Karpas-422 (cell line): ENCODE measurements around the gene RARA. TPM values are rescaled to one million over a fixed set of nuclear protein-coding genes. Genes with fewer than 3 reads are reported as not detected.

Experiments
- DNase-seq: peaks from one replicate; pipeline ENCODE4 v3.0.0-alpha.2; 2015
- H2AFZ ChIP-seq: fragments of 200-600 bp; sonication (generic); 2 replicates; pipeline ENCODE4 v1.6.1; 2014; ENCODE audit warnings: antibody characterized with exemption, low read length, mixed read lengths
- H3K27ac ChIP-seq: fragments of 200-600 bp; sonication (generic); 2 replicates; pipeline ENCODE4 v1.5.1; 2014; ENCODE audit warnings: mild to moderate bottlenecking, low read length, moderate library complexity
- H3K27me3 ChIP-seq: fragments of 200-600 bp; sonication (generic); 2 replicates; pipeline ENCODE4 v1.6.1; 2014; ENCODE audit warnings: low read length, mixed read lengths
- H3K36me3 ChIP-seq: fragments of 200-600 bp; sonication (generic); 2 replicates; pipeline ENCODE4 v1.6.1; 2014; ENCODE audit warnings: low read length, mixed read lengths; ENCODE audit not compliant: insufficient read depth
- H3K4me1 ChIP-seq: fragments of 200-600 bp; sonication (generic); 2 replicates; pipeline ENCODE4 v1.6.1; 2014; ENCODE audit warnings: mild to moderate bottlenecking, low read length, mixed read lengths
- H3K4me2 ChIP-seq: fragments of 200-600 bp; sonication (generic); 2 replicates; pipeline ENCODE4 v1.6.1; 2014; ENCODE audit warnings: low read length, low read depth, mild to moderate bottlenecking; ENCODE audit not compliant: poor library complexity, severe bottlenecking
- H3K4me3 ChIP-seq: fragments of 200-600 bp; sonication (generic); 2 replicates; pipeline ENCODE4 v1.5.1; 2014; ENCODE audit warnings: mild to moderate bottlenecking, antibody characterized with exemption, low read length, mixed read lengths
- H3K79me2 ChIP-seq: fragments of 200-600 bp; sonication (generic); 2 replicates; pipeline ENCODE4 v1.6.1; 2014; ENCODE audit warnings: mild to moderate bottlenecking, low read length, mixed read lengths
- H3K9ac ChIP-seq: fragments of 200-600 bp; sonication (generic); 2 replicates; pipeline ENCODE4 v1.6.0; 2014; ENCODE audit warnings: low read length
- H3K9me2 ChIP-seq: fragments of 200-600 bp; sonication (generic), shearing (Covaris generic); replicated peaks from 2 replicates; pipeline ENCODE4 v1.6.0; 2014; ENCODE audit warnings: mild to moderate bottlenecking, low read length, moderate library complexity; ENCODE audit not compliant: insufficient read depth
- H3K9me3 ChIP-seq: fragments of 300-700, 200-600 bp; sonication (generic); 2 replicates; pipeline ENCODE4 v1.6.1; 2014; ENCODE audit warnings: low read length, mixed read lengths
- H4K20me1 ChIP-seq: fragments of 200-600 bp; sonication (generic); 2 replicates; pipeline ENCODE4 v1.6.1; 2014; ENCODE audit warnings: mild to moderate bottlenecking, antibody characterized with exemption, low read length, low read depth; ENCODE audit not compliant: insufficient read depth
- total RNA-seq: library from RNA; depleted of rRNA; stranded (reverse); fragments of >200 nt; shearing (Covaris generic); gene quantifications from 2 replicates; pipeline ENCODE4 v1.2.3, GENCODE V29; 2014; ENCODE audit warnings: low replicate concordance

The RARA gene
- total RNA-seq, 1 experiment from 2014 or later: 21.8 TPM

DNA sequence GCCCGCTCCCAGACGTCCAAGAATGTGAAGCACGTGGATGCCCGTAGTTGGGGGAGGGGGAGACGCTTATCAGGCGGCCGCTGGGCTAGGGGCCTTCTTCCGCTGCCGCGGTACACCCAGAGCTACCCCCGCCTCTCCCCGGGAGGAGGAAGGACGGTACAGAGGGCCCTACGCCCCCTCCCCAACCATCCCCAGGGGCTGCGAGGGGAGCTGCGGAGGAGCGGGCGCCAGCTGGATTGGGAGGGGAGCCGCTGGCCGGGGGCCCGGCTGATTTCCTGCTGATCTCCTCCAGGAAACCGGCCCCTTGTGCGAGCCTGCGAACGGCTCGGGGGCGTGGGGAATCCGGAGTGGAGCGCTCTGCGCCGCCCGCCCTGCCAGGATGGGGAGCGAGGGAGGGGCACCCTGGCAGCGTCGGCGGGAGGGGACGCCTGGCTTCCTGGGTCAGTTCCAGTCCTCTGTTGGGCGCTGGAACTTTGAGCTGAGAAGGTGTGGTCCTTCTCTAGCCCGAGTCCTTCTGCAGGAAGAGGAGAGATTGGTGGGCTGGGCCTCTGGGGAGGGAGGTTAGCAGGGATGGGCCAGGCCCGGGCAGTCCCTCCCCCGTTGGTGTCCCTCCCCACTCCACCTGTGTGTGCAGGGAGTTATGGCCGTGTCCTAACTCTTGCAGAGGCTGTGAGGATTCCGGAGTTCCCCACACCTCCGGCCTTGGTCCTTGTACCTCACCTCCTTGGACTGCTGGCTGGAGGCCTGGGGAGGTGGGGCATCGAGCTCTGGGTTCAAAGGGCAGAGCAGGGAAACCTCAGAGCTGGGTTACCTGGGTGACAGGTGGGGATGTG is 36.4 kb downstream of the RARA start:
- Histone ChIP-seq H3K36me3 (no peaks in the 10 kb centered on the region), H3K4me1 (peaks cover 58% of the 10 kb centered on the region), H3K79me2 (peaks cover 7% of the 10 kb centered on the region; the same call in 1 of the 2 replicates), H4K20me1 (peaks cover 22% of the 10 kb centered on the region; the same call in 1 of the 2 replicates), H3K4me2 (no peak overlapping the region), H3K9me3 (no peaks in the 10 kb centered on the region), H3K9me2 (no peaks in the 10 kb centered on the region), H3K4me3 (no peak overlapping the region), H2AFZ (no peak overlapping the region), H3K27me3 (no peaks in the 10 kb centered on the region), H3K9ac (no peak overlapping the region), H3K27ac (no peak overlapping the region)
- DNase-seq: no peak

DNA sequence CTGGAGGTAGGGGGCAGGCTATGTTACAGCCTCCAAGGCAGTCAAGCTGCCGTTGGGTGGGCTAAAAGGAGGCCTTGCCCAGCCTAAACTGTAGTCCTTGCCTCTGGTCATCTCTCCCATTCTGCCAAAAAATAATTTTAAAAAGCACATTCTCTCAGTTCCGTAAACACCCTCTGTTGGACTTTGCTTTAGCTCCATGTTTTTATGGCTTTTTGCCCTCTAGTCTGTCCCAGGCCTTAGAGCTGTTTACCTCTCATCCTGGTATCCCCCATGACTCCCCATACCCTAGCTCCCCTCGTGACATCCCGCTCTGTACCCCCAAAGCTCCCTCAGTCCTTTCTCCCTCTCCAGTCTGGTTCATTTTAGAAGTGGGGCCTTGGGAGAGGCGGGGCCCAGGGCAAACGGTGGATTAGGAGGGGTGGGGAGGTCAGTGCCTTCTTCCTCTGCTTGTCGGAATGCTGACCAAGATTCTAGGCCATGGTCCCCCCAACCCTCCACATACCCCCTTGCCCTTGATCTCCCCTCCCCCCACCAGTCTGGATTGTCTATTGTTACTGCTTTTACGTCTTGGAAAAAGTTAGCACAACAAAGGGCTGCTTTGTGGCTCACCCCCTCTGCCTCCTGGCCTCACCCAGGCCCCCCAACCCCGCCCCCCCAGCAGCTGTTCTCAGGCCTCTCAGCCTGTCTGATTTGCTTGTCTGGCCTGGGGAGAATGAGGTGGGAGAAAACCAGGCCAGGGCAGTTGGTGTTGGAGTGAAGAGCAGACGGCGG is 37.2 kb downstream of the RARA start:
- Histone ChIP-seq H3K9me3 (no peaks in the 10 kb centered on the region), H2AFZ (no peak overlapping the region), H3K4me3 (no peak overlapping the region), H3K9ac (no peak overlapping the region), H3K27ac (no peak overlapping the region), H3K27me3 (no peaks in the 10 kb centered on the region), H4K20me1 (peaks cover 22% of the 10 kb centered on the region; the same call in 1 of the 2 replicates), H3K9me2 (no peaks in the 10 kb centered on the region), H3K79me2 (peaks cover 7% of the 10 kb centered on the region; the same call in 1 of the 2 replicates), H3K4me2 (no peak overlapping the region), H3K36me3 (no peaks in the 10 kb centered on the region), H3K4me1 (peaks cover 50% of the 10 kb centered on the region)
- no peak for DNase-seq

DNA sequence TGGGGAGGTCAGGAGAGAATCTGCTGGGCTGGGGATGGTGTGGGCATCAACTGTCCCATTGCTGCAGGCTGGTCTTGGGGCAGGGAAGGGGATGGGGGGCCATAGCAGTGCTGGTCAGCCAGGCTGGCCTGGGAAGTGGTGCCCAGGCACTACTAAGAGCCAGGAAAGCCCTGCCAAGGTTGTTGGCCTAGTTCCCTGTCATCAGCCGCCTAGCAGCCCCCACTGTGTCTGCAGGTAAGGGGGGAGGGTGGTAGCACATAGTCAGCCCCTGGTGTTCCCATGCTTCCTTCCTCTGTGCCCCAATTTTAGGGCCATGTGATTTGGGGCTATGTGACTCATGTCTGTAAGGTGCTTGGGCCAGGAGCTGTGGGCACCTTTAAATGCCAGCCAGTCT is 37.8 kb downstream of the RARA start:
- Histone ChIP-seq H3K9me3 (no peaks in the 10 kb centered on the region), H3K9ac (no peak overlapping the region), H3K4me3 (no peak overlapping the region), H3K4me1 (peaks cover 44% of the 10 kb centered on the region), H3K79me2 (peaks cover 7% of the 10 kb centered on the region; the same call in 1 of the 2 replicates), H3K4me2 (no peak overlapping the region), H3K36me3 (no peaks in the 10 kb centered on the region), H4K20me1 (peaks cover 22% of the 10 kb centered on the region; the same call in 1 of the 2 replicates), H3K9me2 (no peaks in the 10 kb centered on the region), H2AFZ (no peak overlapping the region), H3K27ac (no peak overlapping the region), H3K27me3 (no peaks in the 10 kb centered on the region)
- DNase-seq: no peak

DNA sequence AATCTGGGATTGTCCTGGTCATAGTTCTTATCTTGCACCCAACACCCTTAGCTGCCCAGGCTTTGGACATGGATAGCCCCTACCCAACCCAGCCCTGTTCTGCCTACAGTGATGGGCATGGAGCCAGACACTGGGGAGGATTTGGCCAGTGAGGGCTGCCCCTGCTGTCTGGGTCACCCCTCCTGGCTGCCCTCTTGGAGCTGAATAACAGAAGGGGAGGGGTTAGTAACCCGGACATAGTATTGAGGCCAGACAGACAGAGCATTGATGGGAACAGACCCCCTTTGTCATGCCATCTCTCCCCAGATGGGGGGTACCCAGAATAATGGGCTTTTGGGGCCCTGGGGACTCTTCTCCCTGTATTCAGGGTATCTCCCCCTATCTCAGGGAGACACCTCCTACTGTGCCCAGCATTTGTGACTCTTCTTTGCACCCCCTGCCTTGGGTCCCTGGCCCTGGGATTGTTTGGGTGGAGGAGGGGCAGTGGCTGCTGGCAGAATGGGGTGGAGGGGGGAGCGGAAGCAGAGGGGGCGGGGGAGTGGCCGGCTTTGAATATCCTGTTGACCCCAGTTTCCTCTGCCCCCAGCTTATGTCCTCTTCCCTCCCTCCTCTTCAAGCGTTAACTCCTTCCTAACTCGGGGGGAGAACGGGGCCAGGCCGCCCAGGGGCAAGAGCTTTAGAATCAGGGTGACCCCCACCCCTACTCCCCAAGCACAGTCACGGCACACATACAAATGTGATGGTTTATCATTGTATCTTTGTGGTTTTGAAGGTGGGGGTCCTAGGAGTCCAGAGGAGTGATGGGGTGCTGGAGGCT is 38.5 kb downstream of the RARA start:
- Histone ChIP-seq H3K4me1 (peaks cover 39% of the 10 kb centered on the region), H3K27ac (no peak overlapping the region), H2AFZ (no peak overlapping the region), H3K9me2 (no peaks in the 10 kb centered on the region), H3K9ac (no peak overlapping the region), H3K9me3 (no peaks in the 10 kb centered on the region), H3K79me2 (peaks cover 7% of the 10 kb centered on the region; the same call in 1 of the 2 replicates), H3K27me3 (no peaks in the 10 kb centered on the region), H4K20me1 (peaks cover 19% of the 10 kb centered on the region; the same call in 1 of the 2 replicates), H3K36me3 (no peaks in the 10 kb centered on the region), H3K4me3 (no peak overlapping the region), H3K4me2 (no peak overlapping the region)
- DNase-seq: no peak

DNA sequence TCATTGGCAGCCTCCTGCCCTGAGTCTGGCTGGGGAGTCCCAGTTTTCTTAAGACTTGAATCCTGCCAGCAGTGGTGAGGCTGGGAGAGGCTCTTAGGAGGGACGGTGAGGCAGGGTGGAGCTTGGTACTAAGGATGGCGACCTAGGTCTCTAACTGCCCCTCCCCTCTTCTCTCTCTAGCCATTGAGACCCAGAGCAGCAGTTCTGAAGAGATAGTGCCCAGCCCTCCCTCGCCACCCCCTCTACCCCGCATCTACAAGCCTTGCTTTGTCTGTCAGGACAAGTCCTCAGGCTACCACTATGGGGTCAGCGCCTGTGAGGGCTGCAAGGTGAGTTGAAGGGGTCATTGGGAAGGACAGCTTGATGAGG is 39.1 kb downstream of the RARA start:
- DNase-seq: no peak
- H3K4me1 ChIP-seq: peaks cover 39% of the 10 kb centered on the region

DNA sequence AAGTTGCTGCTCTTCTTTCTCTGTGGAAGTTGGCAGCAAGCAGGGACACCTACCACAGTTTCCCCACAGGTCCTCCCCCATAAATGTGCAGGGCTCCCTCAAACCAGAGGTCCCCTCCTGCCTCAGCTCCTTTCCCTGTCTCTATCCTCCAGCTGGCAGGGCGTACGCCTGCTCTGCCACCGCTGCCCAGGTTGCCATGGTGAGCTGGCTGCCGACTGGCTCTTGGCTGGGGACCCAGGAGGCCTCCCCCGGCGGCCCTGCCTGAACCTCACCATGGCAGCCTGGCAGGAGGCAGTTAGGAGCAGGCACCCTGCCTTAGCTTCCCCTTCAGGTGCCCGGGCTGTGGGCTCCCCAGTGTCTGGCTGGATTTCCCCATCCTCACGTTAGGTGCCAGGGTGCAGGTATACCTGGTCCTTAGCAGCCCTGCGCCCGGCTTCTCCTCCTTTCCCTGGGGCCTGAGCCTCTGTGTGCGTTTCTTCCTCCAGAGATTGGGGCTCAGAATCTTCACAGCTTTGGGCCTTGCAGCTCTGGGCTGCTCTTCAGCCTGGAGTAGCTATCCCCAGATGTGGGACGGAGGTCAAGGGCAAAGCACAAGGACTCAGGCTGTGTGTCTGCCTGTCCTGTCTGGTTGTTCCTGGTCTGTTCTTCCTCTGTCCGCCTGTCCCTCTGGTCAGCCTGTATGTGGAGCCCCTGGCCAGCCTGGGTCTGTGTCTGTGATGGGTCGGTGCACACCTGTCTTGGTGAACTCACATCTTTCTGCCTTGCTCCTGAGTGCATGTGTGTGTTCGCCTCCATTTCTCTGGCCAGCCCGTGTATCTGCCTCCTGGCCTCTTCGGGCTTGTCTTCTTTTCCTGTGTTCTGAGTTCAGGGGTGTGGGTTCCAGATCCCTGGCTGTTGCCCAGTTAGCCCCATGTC is 39.8 kb downstream of the RARA start:
- peaks cover 7% of the 10 kb centered on the region; the same call in 1 of the 2 replicates for H4K20me1 ChIP-seq
- no peaks in the 10 kb centered on the region for H3K9me3 ChIP-seq
- no peak overlapping the region for H2AFZ ChIP-seq
- H3K9ac ChIP-seq: no peak overlapping the region
- H3K36me3 ChIP-seq: no peaks in the 10 kb centered on the region
- no peak for DNase-seq
- no peaks in the 10 kb centered on the region for H3K9me2 ChIP-seq
- H3K4me1 ChIP-seq: peaks cover 34% of the 10 kb centered on the region
- no peak overlapping the region for H3K4me2 ChIP-seq
- H3K79me2 ChIP-seq: peaks cover 7% of the 10 kb centered on the region; the same call in 1 of the 2 replicates
- H3K27ac ChIP-seq: no peak overlapping the region
- no peaks in the 10 kb centered on the region for H3K27me3 ChIP-seq
- no peak overlapping the region for H3K4me3 ChIP-seq

More for the DNA sequence above, 39.1 kb downstream of the RARA start:
- no peaks in the 10 kb centered on the region for H3K27me3 ChIP-seq
- no peak overlapping the region for H3K27ac ChIP-seq
- peaks cover 7% of the 10 kb centered on the region; the same call in 1 of the 2 replicates for H3K79me2 ChIP-seq
- H3K36me3 ChIP-seq: no peaks in the 10 kb centered on the region
- no peaks in the 10 kb centered on the region for H3K9me3 ChIP-seq
- no peak overlapping the region for H3K4me2 ChIP-seq
- H3K9ac ChIP-seq: no peak overlapping the region
- no peaks in the 10 kb centered on the region for H3K9me2 ChIP-seq
- peaks cover 13% of the 10 kb centered on the region; the same call in 1 of the 2 replicates for H4K20me1 ChIP-seq
- no peak overlapping the region for H2AFZ ChIP-seq
- H3K4me3 ChIP-seq: no peak overlapping the region

DNA sequence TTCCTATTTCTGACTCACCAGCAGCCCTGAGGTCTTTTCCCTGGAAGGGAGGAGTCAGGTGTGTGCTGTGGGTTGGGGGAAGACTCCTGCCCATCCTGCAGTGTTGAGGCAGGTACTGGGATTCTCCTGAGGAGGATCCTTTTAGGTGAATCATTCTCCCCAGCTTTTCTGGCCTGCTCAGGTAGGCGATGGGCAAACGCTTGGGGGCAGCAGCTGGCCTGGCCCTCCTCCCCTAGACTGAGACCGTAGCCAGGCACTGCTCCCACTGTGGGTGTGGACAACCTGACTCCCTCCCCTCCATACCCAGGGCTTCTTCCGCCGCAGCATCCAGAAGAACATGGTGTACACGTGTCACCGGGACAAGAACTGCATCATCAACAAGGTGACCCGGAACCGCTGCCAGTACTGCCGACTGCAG is 40.5 kb downstream of the RARA start:
- Histone ChIP-seq H3K4me2 (no peak overlapping the region), H3K4me1 (peaks cover 27% of the 10 kb centered on the region), H3K36me3 (no peaks in the 10 kb centered on the region), H2AFZ (no peak overlapping the region), H3K27ac (no peak overlapping the region), H3K9ac (no peak overlapping the region), H3K79me2 (peaks cover 2% of the 10 kb centered on the region; the same call in 1 of the 2 replicates), H3K9me3 (no peaks in the 10 kb centered on the region), H3K4me3 (no peak overlapping the region), H4K20me1 (no peaks in the 10 kb centered on the region), H3K27me3 (no peaks in the 10 kb centered on the region), H3K9me2 (no peaks in the 10 kb centered on the region)
- DNase-seq: no peak
